Measurements from ENCODE around the gene APBA2.

APBA2 gene

DNA sequence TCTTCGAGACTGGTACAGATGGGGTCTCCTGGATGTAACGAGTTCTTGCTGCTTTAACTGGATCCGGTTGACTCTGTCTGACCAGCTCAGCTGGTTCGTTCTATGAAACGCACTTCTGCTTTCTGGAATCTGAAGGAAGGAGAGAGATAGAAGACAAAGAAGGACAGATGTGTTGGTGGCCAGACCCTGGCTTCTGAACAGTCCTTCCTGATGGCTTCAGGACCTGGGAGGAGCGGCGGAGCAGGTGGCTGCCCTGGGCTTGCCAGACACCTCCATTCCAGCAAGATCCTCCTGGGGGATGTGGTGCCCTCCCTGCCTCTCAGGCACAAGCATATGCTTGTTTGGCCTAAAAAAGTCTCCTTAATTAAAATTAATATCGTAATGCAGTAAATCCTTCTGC is 99.9 kb downstream of the APBA2 start:
- ChIA-PET CTCF (no interaction called here), POLR2A (no interaction called here)
- DNase-seq (ENCODE audit: extremely low spot score), result no peak
- TF ChIP-seq, protein P1, sequence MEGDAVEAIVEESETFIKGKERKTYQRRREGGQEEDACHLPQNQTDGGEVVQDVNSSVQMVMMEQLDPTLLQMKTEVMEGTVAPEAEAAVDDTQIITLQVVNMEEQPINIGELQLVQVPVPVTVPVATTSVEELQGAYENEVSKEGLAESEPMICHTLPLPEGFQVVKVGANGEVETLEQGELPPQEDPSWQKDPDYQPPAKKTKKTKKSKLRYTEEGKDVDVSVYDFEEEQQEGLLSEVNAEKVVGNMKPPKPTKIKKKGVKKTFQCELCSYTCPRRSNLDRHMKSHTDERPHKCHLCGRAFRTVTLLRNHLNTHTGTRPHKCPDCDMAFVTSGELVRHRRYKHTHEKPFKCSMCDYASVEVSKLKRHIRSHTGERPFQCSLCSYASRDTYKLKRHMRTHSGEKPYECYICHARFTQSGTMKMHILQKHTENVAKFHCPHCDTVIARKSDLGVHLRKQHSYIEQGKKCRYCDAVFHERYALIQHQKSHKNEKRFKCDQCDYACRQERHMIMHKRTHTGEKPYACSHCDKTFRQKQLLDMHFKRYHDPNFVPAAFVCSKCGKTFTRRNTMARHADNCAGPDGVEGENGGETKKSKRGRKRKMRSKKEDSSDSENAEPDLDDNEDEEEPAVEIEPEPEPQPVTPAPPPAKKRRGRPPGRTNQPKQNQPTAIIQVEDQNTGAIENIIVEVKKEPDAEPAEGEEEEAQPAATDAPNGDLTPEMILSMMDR (IDR thresholded peaks at IDR 0.05; ENCODE audit: control extremely low read depth, extremely low read depth, low read depth, missing control alignments), result no peak

DNA sequence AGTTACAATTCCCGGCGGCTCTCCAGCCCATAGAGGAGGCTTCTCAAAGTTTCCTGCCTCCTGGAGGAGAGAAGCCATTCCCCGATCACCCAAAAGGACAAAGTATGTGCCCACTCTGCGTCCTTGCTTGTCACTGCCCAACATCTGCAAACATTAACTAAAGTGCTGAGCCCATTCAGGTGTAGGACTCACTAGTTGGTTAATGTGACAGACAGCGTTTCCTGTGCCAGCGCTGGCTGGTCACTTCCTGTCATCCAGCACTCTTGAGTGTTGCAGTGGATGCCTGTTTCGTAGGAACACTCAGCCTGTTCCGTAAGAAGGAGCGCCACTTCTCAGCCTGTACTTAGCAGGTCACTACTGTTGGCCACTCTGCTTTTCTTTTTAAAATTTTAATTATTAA is 100.3 kb downstream of the APBA2 start:
- TF ChIP-seq, protein P1 (IDR thresholded peaks at IDR 0.05; ENCODE audit: control extremely low read depth, extremely low read depth, low read depth, missing control alignments), result no peak
- ChIA-PET POLR2A (no interaction called here), CTCF (no interaction called here)
- no peak for DNase-seq (ENCODE audit: extremely low spot score)

GRCh38 chr15:28986726-28987125 is 101.0 kb downstream of the APBA2 start:
- ChIA-PET CTCF (interaction anchor here (1.2 kb wide), 1 partner anchor 13 kb away, joined by 3 read pairs; no protein-coding TSS in a partner anchor), POLR2A (no interaction called here)
- TF ChIP-seq, protein P1 (IDR thresholded peaks at IDR 0.05; ENCODE audit: control extremely low read depth, extremely low read depth, low read depth, missing control alignments), result no peak
- DNase-seq (ENCODE audit: extremely low spot score), result no peak

- CTCF ChIA-PET, result interaction anchor here (1.2 kb wide), 1 partner anchor 14 kb away, joined by 3 read pairs; no protein-coding TSS in a partner anchor
- DNase-seq (ENCODE audit: extremely low spot score), result no peak
- POLR2A ChIA-PET, result no interaction called here
- TF ChIP-seq, protein P1 (IDR thresholded peaks at IDR 0.05; ENCODE audit: control extremely low read depth, extremely low read depth, low read depth, missing control alignments), result no peak
Measured at GRCh38 chr15:28987337-28987736, 101.6 kb downstream of the APBA2 start.

DNA sequence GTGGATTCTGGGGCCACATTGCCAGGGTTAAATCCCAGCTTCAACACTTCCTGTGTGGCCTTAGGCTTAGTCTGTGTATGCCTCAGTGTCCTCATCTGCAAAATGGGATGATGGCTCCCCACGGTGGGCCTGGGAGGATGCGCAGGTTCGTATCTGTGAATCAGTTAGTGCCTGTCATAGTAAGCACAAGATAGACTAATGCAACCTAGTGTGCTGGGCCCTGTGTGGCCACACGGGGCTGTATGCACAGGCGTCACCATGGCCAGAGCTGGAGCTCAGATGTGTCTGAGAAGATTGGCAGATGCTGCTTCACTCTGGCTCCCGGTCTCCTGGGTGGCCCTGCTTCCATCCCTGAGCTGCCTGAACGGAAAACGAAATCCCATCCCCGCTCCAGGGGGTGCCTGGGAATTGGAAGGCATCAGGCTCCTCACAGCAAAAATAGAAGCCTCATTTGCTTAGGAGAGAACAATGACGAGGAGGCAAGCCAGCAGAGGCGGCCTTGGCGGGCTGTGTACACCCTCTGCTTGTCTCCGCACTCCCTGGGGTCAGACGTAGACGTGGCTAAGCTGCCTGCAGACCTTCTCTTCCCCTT is 103.6 kb downstream of the APBA2 start:
- DNase-seq (ENCODE audit: extremely low spot score), result no peak
- TF ChIP-seq, protein P1 (IDR thresholded peaks at IDR 0.05; ENCODE audit: control extremely low read depth, extremely low read depth, low read depth, missing control alignments), result no peak
- ChIA-PET CTCF (no interaction called here), POLR2A (no interaction called here)

DNA sequence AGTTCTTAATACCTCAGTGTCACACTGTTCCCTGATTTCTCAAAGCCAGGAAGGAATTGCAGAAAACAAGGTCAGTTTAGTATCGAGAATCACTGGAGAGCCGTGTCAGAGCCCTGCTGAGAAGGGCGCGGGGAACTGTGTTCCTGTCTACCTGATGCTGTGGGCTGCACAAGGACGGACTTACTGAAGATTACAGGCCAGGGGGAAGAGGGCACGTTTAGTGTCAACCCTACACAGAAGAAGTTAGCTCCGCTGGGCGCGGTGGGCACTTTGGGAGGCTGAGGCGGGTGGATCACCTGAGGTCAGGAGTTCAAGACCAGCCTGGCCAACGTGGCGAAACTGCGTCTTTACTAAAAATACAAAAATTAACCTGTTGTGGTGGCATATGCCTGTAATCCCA is 104.1 kb downstream of the APBA2 start:
- CTCF ChIA-PET, result interaction anchor here (0.9 to 1.3 kb wide), 2 partner anchors 12 to 13 kb away, joined by 3 to 4 read pairs; no protein-coding TSS in a partner anchor
- no peak for DNase-seq (ENCODE audit: extremely low spot score)
- POLR2A ChIA-PET, result no interaction called here
- TF ChIP-seq, protein P1 (IDR thresholded peaks at IDR 0.05; ENCODE audit: control extremely low read depth, extremely low read depth, low read depth, missing control alignments), result no peak
